CD4-positive, alpha-beta T cell treated with Interleukin-4 for 4 hours (primary cell): Measurements from ENCODE around the gene ACOX1.

ENCODE experiments used
- DNase-seq: peaks from one replicate; pipeline ENCODE4 v3.0.0-alpha.2; 2020

Gene ACOX1

GRCh38 chr17:76008208-76008607 lies 29.2 kb upstream of the ACOX1 start:
- DNase-seq: no peak

- DNase-seq: no peak
Observed at GRCh38 chr17:76007850-76008165, 28.8 kb upstream of the ACOX1 start.

- DNase-seq: no peak
Observed at GRCh38 chr17:76007131-76007849, 28.3 kb upstream of the ACOX1 start.

GRCh38 chr17:76005263-76006149 lies 26.5 kb upstream of the ACOX1 start:
- peak; percentile 67 for DNase-seq

GRCh38 chr17:76004750-76005262 lies 25.8 kb upstream of the ACOX1 start:
- no peak for DNase-seq

- no peak for DNase-seq
Observed at GRCh38 chr17:76003915-76004314, 24.9 kb upstream of the ACOX1 start.

GRCh38 chr17:76002100-76002499 lies 23.1 kb upstream of the ACOX1 start:
- no peak for DNase-seq

GRCh38 chr17:76000755-76001521 lies 22.0 kb upstream of the ACOX1 start, which contains the start of gene CDK3:
CDK3 (plus strand) TSS chr17:76000855; CDS start chr17:76001426, 571 bp downstream.
- DNase-seq: no peak

GRCh38 chr17:76000016-76000754 lies 21.2 kb upstream of the ACOX1 start:
- DNase-seq: peak; percentile 36

GRCh38 chr17:75998327-75998795 lies 19.4 kb upstream of the ACOX1 start:
- no peak for DNase-seq

GRCh38 chr17:75996665-75997590 lies 18.0 kb upstream of the ACOX1 start:
- DNase-seq: peak; percentile 30

- no peak for DNase-seq
Observed at GRCh38 chr17:75995385-75995925, 16.5 kb upstream of the ACOX1 start.

- no peak for DNase-seq
Observed at GRCh38 chr17:75994802-75995370, 15.9 kb upstream of the ACOX1 start.

GRCh38 chr17:75991396-75991795 lies 12.4 kb upstream of the ACOX1 start:
- DNase-seq: no peak

- DNase-seq: no peak
Observed at GRCh38 chr17:75987041-75987440, 8.1 kb upstream of the ACOX1 start.

- no peak for DNase-seq
Observed at GRCh38 chr17:75985986-75986385, 7.0 kb upstream of the ACOX1 start.

GRCh38 chr17:75983501-75984181 lies 4.7 kb upstream of the ACOX1 start:
- no peak for DNase-seq

- no peak for DNase-seq
Observed at GRCh38 chr17:75981019-75981615, 2.2 kb upstream of the ACOX1 start.
